ENCODE results near the gene TMEM179.

Gene TMEM179

DNA sequence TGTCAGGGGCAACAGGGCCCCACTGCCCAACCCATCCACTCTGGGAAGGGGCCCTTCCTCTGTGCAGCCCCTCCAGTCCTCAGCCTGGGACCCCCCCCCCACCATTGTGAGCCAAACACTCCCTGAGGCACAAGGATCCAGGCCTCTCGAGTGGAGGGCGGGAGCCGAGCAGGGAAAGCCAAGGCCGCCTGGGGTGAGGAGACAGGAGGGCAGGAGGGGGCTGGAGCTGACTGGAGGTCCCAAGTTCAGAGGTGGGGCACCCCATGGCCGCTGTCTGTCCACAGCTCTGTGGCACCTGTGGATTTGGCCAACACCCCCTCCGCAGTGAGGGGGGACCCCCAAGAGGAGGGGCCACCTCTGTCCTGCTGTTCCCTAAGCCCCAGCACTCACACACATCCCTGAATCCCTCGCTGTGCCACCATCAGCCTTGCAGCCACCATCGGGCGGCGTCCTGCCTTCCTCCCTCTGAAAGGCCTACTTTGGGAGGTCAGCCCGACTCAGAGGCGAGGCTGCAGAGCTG is 50.4 kb downstream of the TMEM179 start:
- no peak for DNase-seq

DNA sequence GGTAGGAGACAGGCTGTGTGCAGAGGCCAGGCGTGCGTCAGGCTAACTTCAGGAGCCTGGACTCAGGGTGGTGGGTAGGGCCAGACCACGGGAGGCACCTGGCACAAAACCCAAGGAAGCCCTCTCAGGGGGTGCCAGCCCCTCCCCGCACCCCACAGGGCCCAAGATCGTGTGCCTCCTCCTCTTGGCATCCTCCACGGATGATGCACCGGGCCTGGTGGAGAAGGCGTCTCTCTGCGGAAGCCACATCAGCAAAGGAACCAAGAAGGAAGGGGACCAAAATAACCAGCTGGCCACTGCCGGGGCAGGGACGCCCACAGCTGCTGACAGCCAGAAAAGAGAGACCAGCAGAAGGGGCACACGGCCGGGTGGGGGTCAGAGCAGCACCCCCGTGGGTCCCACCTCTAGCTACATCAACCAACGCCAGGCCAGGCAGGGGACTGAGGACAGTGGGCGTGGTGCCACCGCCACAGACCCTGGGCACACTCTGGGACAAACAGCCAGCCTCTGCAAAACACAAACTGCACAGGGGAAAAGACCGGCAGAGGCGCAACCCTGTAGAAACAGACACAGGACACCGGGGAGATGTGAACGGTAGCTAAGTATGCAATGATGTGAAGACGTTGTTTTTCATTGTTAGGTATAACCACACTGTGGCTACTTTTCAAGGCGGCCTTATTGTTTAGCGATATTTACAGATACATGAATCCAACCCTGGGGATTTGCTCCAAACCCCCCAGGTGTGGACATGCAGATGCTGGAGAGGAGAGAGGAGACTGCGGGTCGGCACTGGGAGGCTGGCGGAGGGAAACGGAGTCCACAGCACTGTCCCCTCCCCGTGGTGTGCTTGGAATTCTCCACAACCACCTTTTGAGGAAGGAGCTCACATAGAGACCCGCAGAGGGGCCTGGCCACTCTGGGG is 51.1 kb downstream of the TMEM179 start:
- no peak for DNase-seq

DNA sequence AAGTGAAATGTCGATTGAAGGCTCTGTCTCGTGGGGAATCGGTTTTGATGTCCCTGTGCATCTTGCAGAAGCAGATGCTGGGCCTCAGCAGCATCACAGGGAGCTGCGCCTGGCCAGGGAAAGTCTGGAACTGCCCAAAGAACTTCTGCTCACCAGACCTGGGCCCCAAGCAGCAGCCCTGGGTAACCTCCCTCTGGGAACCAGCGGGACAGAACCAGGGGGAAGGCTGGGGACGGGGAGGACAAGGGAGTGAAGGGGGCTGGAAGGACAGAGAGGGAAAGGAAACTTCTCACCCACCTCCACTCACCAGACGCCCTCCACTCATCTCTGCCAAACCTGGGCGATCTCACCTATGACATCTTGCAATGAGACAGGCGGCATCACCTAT is 51.8 kb downstream of the TMEM179 start:
- DNase-seq, result no peak

DNA sequence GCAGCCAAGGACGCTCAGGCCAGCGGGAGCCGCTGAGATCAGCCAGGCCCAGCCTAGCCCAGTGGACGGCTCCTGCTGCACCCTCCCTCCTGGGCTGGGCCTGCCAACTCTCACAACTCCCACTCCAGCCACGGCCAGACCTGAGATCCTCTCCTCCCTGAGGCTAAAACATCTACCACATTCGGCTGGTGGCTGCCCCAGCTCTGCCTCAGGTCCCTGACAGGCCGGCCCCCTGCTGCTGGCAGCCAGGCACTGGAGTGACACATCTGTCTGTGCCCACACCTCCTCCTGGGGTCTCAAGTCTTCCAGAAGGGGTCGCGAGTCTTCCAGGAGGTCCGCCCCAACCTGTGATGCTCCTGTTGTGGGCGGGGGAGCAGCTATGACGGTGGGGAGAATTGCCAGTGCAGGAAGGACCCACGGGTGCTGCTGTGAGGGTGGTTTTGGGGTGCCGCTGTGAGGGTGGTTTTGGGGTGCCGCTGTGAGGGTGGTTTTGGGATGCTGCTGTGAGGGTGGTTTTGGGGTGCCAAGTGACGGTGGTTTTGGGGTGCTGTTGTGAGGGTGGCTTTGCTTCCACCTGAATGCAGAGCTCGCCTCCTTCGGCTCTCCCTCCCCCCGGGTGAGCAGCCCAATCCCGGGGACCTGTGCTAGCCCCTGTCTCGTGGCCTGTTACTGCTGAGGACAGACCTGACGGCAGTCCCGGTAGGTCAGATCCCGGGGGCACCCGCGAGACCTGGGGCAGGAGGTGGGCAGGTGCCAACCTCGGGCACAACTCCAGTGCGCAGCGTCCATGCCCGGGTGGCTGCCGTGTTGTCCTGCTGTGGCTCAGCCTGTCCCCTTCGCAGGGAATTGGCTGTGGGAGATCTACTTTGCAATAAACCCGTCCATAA is 52.5 kb downstream of the TMEM179 start:
- no peak for DNase-seq

DNA sequence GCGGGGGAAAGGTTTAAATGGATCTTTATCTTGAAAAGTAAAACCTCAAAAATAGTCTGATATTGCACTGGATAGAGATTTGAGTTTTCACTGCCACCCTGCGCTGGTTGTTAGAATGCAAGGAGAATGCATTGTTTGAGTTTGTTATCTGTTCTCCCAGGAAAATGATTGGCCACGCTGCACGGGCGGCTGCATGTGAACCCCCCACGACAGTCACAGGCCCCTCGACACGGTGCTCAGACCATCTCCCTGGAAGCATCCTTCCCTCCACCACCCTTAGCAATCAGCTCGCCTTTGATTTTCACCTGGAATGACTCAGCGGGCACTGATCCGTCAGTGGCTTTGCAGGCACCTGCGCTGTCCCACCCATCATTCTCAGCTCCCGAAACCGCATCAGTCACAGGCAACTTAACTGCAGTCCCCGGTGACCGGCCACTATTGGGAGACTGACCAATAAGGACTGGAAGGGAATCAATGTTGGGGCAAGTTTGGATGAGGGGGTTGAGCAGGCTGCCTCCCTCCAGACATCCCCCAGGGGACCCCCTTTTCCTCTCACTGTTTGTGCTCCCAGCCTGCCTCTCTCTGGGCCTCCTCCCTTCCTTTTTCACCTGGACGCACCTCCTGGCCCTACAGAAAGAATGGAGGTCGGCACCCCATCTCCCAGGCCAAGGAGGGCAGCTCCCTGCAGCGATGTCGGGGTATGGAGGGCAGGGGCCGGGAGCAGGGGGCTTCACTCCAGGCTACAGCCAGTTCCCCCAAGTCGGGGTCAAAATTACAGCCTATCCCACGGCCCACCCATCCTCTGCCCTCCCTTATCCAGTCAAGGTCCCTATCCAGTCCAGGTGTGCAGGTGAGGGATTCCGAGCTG is 53.5 kb downstream of the TMEM179 start:
- DNase-seq, result no peak

DNA sequence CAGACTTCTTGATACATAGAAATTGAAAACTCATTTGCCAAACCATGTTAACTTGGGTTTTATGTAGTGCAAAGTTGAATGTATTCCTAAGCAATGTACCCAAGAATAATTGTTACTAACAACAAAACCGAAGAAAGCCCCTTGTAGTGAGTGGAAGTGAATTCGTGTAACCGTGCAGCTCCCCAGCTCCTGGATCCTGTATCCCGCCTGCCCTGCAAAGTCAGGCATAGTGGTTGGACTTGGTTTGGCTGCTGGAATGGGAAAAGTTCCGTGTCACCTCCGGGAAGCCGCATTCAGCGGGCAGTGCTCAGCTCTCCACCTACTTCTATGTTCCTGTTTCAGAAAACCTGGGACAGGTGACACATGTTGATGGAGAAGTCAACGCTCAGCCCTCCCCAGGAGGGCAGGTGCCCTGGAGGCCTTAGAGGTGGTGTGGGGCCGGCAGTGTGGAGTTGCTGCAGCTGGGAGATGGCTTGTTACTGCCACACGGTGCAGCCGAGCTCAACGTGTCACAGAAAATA is 54.2 kb downstream of the TMEM179 start:
- no peak for DNase-seq

DNA sequence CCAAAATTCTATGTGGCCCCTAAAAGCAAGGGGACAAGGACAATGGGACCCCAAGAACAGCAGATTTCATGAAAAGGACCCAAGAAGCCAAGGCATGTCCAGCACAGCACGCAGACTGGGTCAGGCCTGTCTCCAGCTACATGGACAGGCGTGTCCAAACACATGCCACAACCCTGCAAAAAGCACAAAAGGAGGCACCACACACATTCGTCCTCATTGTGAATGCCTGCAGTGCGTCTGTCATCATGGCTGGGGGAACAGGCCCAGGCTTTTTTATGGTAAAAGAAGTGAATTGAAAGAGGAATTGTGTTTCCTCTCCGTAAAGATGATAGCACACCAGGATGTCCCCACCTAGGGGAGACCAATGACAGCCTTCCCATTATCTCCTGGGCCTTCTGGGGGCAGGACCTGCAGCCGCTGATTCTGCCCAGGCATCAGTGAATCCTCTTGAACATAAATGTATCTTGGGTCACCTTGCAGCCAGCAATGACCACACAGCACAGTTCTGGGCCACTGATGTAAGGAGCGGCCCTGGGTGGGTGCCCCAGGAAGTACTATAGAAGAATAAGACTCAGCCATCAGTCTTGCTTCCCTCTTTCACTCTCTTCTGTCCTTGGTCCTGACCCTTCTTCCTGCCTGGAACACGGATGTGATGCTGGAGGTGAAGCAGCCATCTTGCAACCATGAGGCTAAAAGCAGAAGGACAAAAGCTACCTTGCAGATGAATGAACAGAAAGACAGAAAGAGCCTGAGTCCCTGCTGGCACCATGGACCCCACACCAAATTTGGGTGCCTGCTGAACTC is 54.8 kb downstream of the TMEM179 start:
- DNase-seq, result no peak

DNA sequence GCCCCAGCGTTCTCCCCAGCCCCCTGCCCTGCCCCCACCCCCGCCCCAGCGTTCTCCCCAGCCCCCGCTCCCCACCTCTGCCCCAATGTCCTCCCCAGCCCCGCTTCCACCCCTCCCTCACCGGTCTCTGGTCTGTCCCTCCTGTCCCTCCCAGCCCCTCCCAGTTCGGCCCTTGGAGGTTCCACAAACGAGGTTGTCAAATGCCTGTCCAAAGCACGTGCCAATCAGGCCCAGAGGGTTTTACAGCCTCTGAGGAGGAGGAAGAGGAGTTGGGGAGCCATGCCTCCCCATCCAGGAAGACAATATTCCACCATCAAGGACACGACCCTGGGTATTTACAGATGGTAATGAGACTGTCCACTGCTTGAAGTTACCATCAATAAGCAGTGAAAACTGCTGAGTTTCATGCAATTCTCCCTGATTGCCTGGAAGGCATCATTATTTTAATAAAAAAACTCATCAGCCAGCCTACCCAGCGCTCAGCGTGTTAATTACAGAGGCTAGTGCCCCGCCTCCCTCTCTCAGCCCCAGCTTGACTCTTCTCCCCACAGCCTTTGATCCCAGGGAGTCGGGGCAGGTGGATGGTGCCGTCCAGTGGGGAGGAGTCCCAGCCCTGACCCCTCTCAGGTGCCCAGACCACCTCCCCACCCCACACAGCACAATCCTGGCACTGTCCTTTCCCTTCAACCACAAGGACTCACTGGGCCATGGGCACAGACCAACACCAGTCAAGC is 55.6 kb downstream of the TMEM179 start:
- DNase-seq, result no peak

DNA sequence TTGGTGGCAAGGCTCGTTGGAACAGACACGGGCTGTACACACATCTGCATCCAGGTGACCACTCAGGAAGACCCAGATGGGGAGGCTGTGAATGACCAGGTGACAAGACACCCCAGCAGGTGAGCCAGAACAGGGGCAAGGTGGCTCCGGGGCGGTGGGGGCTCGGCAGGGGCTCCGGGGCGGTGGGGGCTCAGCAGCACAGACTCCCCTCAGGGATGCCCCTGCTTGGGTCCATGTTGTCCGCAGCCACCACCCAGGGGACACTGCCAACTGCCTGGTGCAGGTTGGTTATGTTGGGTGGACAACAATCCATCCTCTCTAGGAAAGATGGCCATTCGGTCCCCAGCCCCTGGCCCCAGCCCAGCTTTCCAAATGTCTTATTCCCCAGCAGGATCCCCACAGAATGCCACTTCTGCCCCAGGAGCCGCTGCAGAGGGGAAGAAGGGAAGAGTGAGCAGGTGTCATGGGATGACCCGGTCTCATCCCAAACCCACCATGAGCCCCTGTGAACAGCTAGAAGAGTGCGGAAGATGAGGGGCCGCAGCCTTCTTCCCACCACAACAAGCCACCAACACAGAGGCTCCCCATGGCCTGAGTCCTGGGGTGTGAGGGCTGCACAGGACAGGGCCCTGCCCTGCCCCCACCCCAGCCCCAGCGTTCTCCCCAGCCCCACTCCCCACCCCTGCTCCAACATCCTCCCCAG is 56.4 kb downstream of the TMEM179 start:
- DNase-seq, result no peak

DNA sequence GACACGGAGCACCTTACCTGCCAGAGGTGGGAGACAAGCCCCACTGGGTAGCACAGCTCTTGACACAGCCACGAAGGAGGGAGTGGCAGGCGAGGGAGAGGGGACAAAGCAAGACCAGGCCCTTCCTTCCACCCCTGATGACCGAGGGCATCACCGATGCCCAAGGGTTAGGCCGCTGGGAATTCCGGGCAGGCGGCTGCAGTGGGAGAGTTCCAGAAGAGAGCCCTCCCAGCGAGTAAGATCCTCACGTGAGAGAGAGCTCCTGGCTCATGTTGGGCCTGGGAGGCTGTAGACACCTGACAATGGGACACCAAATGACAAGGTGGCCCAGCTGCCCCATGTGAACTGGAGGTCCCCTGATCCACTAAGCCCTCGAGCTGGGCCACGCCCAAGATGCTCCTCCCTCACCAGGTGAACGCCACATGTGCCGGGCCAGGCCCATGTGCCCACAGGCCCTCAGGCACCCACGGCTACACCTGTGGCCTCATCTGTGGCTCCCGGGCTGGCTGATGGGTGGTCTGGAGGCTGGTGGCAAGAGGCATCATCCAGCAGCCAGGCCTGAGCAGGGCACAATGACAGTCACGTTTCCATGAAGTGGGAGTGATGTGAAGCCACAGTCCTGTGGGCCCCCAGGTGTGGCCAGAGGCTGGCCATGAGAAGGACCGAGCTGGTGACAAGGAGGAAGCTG is 57.1 kb downstream of the TMEM179 start:
- no peak for DNase-seq

DNA sequence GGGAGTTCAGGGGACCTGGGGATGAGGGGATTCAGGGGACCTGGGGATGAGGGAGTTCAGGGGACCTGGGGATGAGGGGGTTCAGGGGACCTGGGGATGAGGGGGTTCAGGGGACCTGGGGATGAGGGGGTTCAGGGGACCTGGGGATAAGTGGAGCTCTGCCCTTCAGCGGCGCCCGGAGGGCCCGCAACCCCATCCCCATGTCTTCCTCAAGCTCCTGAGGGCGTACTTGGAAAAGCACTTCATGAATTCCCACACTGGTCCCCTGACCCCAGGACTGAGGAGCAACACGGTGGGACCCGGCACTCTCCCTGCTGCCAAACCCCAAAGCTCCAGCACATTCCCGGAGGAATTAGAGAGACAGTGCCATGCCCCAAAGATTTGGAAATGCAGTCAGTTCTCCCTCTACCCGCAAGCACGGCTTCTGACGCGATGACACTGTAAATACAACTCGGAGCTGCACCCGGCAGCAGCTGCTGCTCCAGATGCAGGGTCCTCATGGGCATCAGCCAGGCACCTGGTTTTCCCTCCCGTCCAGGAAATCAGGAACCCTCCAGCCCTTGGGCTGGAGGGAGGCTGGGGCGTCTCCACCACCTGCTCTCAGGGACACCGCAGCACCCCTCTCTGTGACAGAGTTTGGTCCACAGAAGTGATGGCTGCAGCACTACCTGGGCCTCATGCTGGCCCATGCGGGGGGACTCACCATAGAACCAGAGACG is 57.8 kb downstream of the TMEM179 start:
- no peak for DNase-seq

DNA sequence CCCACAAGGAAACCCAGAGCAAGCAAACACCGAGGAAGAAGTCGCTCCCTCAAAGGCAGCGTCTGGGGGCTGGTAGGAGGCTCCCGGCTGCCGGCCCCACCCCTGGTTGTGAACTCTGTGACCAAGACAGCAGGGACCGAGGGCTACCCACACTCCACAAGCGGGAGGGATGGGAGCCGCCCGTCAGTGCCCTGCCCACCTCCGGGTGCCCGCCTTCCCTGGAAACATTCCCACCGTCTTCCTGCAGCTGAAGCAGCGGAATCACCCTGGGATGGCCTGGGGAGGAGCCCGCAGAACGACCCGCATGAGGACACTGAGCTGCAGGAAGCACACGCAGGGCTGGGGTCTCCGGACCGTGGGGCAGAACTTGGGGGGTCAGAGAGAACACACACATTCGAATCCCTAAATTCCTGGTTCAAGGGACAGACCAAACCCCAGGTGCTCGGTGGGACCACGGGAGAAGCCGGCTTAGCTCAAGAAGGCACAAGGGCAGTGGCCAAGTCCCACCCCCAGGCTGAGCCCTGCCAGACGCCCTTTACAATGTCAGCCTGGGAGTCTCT is 58.5 kb downstream of the TMEM179 start:
- DNase-seq, result no peak

DNA sequence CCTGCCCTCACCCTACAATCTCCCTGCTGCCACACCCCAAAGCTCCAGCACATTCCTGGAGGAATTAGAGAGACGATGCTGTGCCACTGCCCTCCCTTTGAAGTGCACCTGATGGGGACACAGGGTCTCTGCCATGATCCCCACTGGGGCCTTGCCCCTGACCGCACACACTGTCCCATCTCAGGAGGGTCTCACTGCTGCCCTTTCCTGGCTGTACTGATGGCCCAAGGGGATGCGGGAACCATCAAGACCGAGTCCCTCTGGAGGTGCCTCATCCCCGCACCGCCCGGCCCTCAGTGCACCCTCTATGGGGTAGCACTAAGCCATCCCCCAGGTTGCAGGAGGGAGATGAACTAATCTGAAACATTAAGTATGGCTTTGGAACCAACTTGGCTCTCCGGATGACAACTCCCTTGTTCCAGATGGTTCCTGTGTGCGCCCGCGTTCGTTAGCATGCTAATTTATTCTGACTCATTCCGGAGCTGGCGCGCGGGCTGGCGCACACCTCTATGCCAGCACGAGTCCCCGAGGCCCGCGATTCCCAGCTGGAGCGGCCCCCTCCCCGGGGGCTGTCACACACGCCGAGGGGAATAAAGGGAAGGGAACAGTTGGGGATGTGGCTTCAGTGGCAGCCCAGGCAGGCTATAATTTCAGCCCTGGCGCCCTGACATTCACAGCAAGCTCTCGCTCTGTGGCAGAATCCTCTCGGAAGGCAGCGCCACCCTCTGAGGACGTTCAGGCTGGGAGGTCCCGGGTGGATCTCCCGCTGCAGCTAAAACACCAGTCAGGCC is 59.2 kb downstream of the TMEM179 start:
- DNase-seq, result no peak

DNA sequence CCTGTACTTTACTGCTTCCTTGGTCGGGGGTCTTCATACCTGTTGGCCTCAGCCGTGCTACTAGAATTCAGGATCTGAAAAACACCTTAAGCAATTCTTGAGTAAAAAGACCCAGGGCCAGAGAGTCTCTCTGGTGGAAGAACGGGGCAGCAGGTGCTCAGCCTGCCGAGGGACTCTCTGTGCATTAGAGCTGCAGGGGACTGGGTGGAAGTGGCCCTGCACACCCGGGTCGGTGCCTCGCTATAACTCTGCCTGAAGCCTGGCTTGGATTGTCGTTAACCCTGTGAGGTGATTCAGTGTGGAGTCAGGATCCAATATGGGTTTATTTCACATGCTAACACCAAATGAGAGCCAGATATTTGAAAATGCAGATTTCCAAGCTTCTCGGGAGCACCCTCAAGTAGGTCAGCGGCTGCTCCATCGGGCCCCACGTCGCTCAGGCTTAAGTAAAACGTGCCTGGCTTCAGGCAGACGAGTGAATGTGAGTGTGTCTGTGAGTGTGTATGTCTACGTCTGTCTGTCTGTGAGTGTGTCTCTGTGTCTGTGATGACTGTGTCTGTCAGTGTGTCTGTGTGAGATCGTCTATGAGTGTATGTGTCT is 60.1 kb downstream of the TMEM179 start:
- no peak for DNase-seq

DNA sequence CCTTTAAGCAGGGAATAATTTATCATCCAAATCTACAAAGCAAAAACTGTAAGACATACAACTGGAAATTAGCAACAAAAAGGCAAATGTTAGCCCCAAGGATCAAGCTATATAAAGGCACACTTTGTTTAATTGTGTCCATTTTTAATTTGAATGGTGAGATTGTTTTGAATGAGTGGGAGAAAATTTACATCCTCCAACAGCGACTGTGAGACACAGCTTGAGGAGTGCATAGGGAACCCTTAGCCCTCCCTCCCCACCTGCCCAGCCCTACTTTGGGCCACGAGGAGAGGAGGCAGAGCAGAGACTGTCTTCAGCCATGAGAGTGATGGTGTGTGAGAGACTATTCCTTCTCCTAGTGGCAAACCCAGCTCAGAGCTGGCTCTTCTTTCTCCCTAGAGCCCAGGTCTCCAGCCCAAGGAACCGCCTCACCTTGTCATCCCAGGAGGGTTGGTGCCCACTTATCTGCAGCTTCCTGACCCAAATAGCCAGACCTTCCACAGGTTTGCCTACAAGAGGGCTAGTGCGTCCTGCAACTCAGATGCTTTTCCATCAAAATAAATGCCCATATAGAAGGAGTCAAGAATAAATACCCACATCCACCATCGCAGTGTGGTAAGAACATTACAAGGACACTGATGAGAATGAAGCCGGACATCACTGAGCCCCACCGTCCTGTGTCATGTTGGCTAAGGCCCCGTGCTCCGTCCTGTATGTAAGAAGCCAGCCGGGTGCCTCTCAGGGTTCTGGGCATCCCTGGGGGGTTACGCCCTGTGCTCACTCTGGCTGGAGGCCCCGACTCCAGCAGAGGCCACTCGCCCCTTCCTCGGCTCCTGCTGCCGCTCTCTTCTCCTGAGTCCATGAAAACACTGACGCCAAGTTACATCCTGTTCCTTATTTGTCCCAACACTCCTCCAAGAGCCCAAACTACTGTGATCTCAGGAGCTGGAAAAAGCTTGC is 61.4 kb downstream of the TMEM179 start:
- DNase-seq, result no peak

DNA sequence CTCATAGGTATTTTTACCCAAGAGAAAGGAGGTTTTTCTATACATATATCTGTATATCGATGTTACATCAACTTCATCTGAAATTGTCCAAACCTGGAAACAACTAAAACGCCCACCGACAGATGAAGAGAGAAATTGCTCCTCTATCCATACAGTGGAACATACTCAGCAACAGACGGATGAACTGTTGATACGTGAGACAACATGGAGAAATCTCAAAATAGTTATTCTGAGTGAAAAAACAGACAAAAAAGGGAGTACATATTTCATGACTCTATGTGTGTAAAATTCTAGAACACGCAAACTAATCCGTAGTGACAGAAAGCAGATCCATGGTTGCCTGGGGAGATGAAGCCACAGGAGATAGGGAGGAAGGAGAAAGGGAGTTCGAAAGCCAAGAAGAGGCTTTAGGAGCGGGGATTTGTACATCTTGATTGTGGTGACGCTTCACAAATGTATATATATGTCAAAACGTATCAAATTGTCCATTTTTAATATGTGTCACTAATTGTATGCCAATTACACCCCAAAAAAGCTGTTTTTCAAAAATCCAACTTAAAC is 62.6 kb downstream of the TMEM179 start:
- DNase-seq, result no peak

All from stimulated activated CD4-positive, alpha-beta T cell treated with anti-CD3 and anti-CD28 coated beads, Interleukin-2, amount 100 ng/mL, for 24 hours (primary cell).